Epidermal melanocyte (primary cell): ENCODE data around the gene TNNI2.
"Not testable (repeated sequence)": the region's sequence is repeated elsewhere in the genome, so short reads cannot be mapped to it uniquely, and the experiment has no call there.

Source experiments
- DNase-seq: peaks from one replicate; pipeline ENCODE4 v3.0.0; 2011; ENCODE audit warnings: low spot score; ENCODE audit not compliant: insufficient read length

Gene TNNI2

GRCh38 chr11:1886551-1886950 lies 47.8 kb downstream of the TNNI2 start:
- DNase-seq: not testable (repeated sequence)

DNA sequence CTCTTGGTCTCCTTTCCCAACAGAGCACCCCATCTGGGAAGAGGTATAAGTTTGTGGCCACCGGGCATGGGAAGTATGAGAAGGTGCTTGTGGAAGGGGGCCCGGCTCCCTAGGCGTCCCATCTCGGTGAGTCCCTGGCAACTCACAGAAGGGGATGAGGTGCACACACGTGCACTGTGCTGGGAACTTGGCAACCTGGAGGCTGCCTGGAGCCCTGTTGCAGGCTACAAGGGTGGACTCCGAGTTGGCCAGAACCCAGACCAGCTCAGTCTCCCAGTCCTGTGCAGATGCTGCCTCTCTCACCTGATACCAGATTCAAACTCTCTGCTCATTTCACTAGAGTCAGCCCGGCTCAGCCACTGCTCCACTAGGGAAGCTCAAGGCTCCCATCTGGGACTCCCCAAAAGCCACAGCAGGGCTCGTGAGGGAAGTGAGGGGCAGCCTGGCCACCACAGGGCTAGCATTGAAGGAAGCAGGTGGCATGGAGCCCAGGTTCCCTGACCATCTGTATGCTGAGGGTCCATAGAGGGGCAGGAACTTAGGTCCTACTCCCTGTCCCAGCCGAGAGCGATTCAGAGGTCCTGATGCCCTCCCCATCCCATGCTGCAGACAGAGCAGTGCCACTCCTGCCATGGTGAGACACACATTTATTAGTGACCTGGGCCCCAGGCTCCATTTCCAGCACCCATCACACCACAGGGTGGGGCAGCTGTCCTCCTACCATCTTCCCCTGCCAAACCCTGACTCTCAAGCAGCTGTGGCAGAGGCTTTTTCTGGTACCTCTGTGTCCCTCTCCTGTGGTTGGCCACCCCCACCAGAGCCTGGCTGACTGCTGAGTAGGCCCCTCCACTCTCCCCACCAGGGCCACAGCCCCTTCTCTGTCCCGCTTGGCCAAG lies 48.9 kb downstream of the TNNI2 start:
- no peak for DNase-seq

DNA sequence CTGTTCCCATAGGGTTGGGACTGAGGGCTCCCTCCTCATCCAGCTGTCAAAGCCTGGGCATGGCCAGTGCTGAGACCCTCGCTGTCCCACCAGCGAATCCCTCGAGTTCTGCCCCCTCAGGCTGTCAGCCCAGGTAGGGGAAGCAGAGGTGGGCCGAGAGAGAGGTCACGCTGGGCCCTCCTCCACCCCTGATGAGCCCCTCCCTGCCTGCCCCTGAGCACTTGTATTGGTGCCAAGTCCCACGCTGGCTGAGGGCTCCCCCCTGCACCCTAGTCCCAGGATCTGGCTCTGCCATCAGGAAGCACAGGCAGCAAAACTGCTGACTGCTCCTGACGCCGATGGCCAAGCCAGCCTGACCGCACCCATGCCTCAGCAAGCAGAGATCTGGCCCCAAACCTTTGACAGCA lies 49.6 kb downstream of the TNNI2 start:
- DNase-seq: no peak

DNA sequence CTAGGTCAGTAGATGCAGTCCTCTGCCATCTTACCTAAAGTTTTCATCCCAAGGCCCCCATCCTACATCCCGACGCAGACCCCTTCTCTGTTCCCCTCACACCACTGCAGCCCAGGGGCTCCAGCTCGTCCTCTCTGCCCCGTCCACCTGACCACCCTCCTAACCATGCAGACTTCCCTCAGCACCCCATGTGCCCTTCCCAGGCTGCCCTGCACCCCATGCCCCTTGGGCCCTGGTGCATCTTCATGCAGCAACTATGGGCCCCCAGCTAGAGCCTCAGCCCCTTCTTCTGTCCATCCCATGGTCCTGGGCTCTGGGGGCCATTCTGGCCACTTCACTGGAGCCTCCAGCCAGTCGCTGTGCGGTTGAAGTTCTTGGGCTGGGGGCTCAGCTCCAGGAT lies 50.0 kb downstream of the TNNI2 start:
- no peak for DNase-seq

GRCh38 chr11:1889224-1889930 lies 50.6 kb downstream of the TNNI2 start:
- DNase-seq: no peak

DNA sequence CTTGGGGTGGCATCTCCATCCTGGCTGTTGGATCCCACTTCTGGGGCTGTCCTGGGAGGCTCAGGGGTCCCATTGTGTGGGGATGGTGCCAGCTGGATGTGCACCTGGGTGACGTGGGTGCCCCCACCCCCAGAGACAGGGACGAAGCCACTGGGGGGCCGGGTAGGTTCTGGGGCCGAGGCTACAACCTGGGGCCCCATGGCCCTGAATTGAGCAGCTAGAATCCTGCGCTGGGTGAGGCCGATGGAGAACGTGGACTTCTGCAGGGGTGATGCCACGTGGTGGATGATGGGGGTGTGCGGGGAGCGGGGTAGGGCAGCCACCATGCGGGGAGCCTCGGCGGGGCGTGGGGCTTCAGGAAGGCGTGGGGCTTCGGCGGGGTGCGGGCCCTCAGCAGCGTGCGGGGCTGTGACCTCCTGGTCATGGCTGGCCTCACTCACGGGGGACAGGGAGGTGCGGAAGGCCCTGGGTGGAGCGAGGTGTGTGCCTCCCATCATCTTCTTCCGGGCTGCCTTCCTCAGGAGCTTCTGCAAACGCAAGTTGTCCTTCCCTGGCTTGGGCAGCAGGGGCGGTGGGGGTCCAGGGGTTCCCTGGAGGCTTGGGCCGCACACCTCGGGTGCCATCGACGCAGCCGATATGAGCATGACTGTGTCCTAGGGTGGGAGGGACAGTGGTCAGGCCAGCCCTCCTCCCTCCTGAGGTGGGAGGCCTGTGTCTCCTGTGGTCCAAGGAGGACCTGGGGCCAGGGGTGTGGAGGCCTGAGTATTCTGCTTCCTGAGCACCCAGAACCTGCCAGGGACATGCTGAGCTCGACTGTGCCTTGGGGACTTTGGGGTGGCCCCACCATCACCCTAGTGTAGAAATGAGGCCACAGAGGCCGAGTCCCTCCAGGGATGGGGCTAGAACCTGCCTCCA lies 51.4 kb downstream of the TNNI2 start:
- DNase-seq: no peak
